Measurements from ENCODE around the gene EGF.
"Not testable (repeated sequence)": the region's sequence is repeated elsewhere in the genome, so short reads cannot be mapped to it uniquely, and the experiment has no call there.

The EGF gene

GRCh38 chr4:109912706-109913595, at the start of gene EGF:
Gene EGF, plus strand, starts transcription at chr4:109912883. Its CDS starts 453 bp downstream, at chr4:109913336.
- FAIRE-seq, result no peak

- FAIRE-seq, result no peak
These were observed 48.5 kb upstream of the EGF start for GRCh38 chr4:109864134-109864533.

GRCh38 chr4:109870061-109870460, 42.6 kb upstream of the EGF start:
- no peak for FAIRE-seq

GRCh38 chr4:109872065-109872464, 40.6 kb upstream of the EGF start:
- FAIRE-seq, result no peak

GRCh38 chr4:109872950-109873656, 39.6 kb upstream of the EGF start:
- FAIRE-seq, result no peak

GRCh38 chr4:109873791-109874514, 38.7 kb upstream of the EGF start:
- no peak for FAIRE-seq

- FAIRE-seq, result no peak
These were observed 37.6 kb upstream of the EGF start for GRCh38 chr4:109875106-109875505.

- not testable (repeated sequence) for FAIRE-seq
These were observed 37.1 kb upstream of the EGF start for GRCh38 chr4:109875553-109875952.

GRCh38 chr4:109876634-109877265, 35.9 kb upstream of the EGF start:
- FAIRE-seq, result no peak

GRCh38 chr4:109877400-109877799, 35.3 kb upstream of the EGF start:
- no peak for FAIRE-seq

GRCh38 chr4:109878355-109878754, 34.3 kb upstream of the EGF start:
- FAIRE-seq, result no peak

- no peak for FAIRE-seq
These were observed 33.6 kb upstream of the EGF start for GRCh38 chr4:109879081-109879480.

GRCh38 chr4:109879636-109880314, 32.9 kb upstream of the EGF start:
- no peak for FAIRE-seq

GRCh38 chr4:109886303-109886702, 26.4 kb upstream of the EGF start:
- FAIRE-seq, result no peak

GRCh38 chr4:109887071-109887470, 25.6 kb upstream of the EGF start:
- no peak for FAIRE-seq

- no peak for FAIRE-seq
These were observed 22.6 kb upstream of the EGF start for GRCh38 chr4:109890076-109890475.

- FAIRE-seq, result no peak
These were observed 10.0 kb upstream of the EGF start for GRCh38 chr4:109902559-109903251.

- FAIRE-seq, result no peak
These were observed 4.0 kb upstream of the EGF start for GRCh38 chr4:109908731-109909130.

GRCh38 chr4:109910256-109910655, 2.4 kb upstream of the EGF start:
- FAIRE-seq, result no peak

- FAIRE-seq, result no peak
These were observed 1.0 kb downstream of the EGF start for GRCh38 chr4:109913596-109914241.

GRCh38 chr4:109914322-109914721, 1.6 kb downstream of the EGF start:
- no peak for FAIRE-seq
